A549 (cell line): ENCODE results near the gene STOX2. TPM values are rescaled to one million over a fixed set of nuclear protein-coding genes. Genes with fewer than 3 reads are reported as not detected.

Experiments
- ATAC-seq, 2 experiments: fragments of 200-7000 bp in 1 of 2; fragments of >200 bp in 1 of 2; cut with Nextera tagmentation in 1 of 2; cut with Tn5 transposase in 1 of 2; 3 replicates each; pipeline versions ENCODE4 v1.8.0 to v1.9.1; 2018 to 2020; ENCODE audit warnings: mild to moderate bottlenecking in 1 of 2, moderate library complexity in 1 of 2
- CTCF ChIA-PET: fragments of 300-600 bp; sonication (Branson Sonifier 250); formaldehyde crosslinking; extraction: SDS; loops from one replicate; lab custom pipeline; 2021; ENCODE audit warnings: antibody characterized with exemption, inconsistent platforms; lab: Yijun Ruan, JAX
- POLR2A ChIA-PET: fragments of 350-600 bp; formaldehyde crosslinking; extraction: SDS; loops from one replicate; lab custom pipeline; 2021; ENCODE audit warnings: antibody characterized with exemption, inconsistent platforms; lab: Yijun Ruan, JAX
- DNase-seq, 2 experiments: peaks; one replicate each; pipeline versions ENCODE4 v3.0.0 to v3.0.0-alpha.2; 2011 to 2016; ENCODE audit warnings: low read depth in 1 of 2, low spot score in 1 of 2
- FAIRE-seq: peaks from 2 replicates; lab custom pipeline; 2011; peaks lifted over from hg19 to GRCh38; lab: Jason Lieb, UNC
- H3K27ac ChIP-seq, 2 experiments: fragments of >200 bp; sonication (Bioruptor Twin); formaldehyde crosslinking; 3 replicates each; pipeline ENCODE4 v1.5.1; 2016 to 2017
- H3K4me1 ChIP-seq: fragments of >200 bp; sonication (Bioruptor Twin); formaldehyde crosslinking; 3 replicates; pipeline ENCODE4 v1.6.1; 2016
- H3K4me2 ChIP-seq: fragments of >200 bp; sonication (Bioruptor Twin); formaldehyde crosslinking; 3 replicates; pipeline ENCODE4 v1.6.1; 2016
- H3K4me3 ChIP-seq: fragments of >200 bp; sonication (Bioruptor Twin); formaldehyde crosslinking; 3 replicates; pipeline ENCODE4 v1.5.1; 2016
- H3K9me3 ChIP-seq: fragments of >200 bp; sonication (Bioruptor Twin); formaldehyde crosslinking; 3 replicates; pipeline ENCODE4 v1.6.1; 2016
- BCL3 ChIP-seq: fragments of >200 bp; sonication (Bioruptor Twin); formaldehyde crosslinking; IDR thresholded peaks from 3 replicates; pipeline ENCODE4 v1.6.1; 2016
- BHLHE40 ChIP-seq: IDR thresholded peaks from 2 replicates; pipeline ENCODE4 v1.6.1; 2012; ENCODE audit warnings: low read depth, low read length, inconsistent platforms
- CBX8 ChIP-seq: fragments of 200-600 bp; sonication (generic); IDR thresholded peaks from 2 replicates; pipeline ENCODE4 v1.6.1; 2016
- CEBPB ChIP-seq, 2 experiments: fragments of >200 bp in 1 of 2; sonication (Bioruptor Twin) in 1 of 2; formaldehyde crosslinking in 1 of 2; IDR thresholded peaks; 2 replicates each; pipeline ENCODE4 v1.6.1; 2012 to 2016
- EHF ChIP-seq: fragments of 250-450 bp; sonication (Bioruptor Pico); IDR thresholded peaks from 2 replicates; pipeline ENCODE4 v1.5.0; 2020; ENCODE audit warnings: mild to moderate bottlenecking
- ESRRA ChIP-seq: fragments of 150-350 bp; IDR thresholded peaks from 2 replicates; pipeline ENCODE4 v1.6.1; 2014; ENCODE audit warnings: mild to moderate bottlenecking, low read length, borderline replicate concordance
- FOSL2 ChIP-seq, 2 experiments: fragments of 450-650 bp in 1 of 2; fragments of >200 bp in 1 of 2; sonication (Bioruptor Twin) in 1 of 2; formaldehyde crosslinking; IDR thresholded peaks; 2 replicates each; pipeline versions ENCODE4 v1.5.0 to v1.6.1; 2016 to 2020; ENCODE audit warnings: mild to moderate bottlenecking in 1 of 2, moderate library complexity in 1 of 2
- GATA3 ChIP-seq: IDR thresholded peaks from 2 replicates; pipeline ENCODE4 v1.6.1; 2012; ENCODE audit warnings: borderline replicate concordance
- HDAC2 ChIP-seq: fragments of 200-600 bp; sonication (generic); IDR thresholded peaks from 2 replicates; pipeline ENCODE4 v1.6.1; 2016
- HES2 ChIP-seq: fragments of >200 bp; sonication (Bioruptor Twin); formaldehyde crosslinking; IDR thresholded peaks from 2 replicates; pipeline ENCODE4 v1.6.1; 2016
- HEYL ChIP-seq: fragments of 250-450 bp; sonication (Bioruptor Pico); IDR thresholded peaks from 2 replicates; pipeline ENCODE4 v1.8.0; 2021; ENCODE audit warnings: mild to moderate bottlenecking, moderate library complexity
- HMGXB4 ChIP-seq: fragments of 250-450 bp; sonication (Bioruptor Pico); IDR thresholded peaks from 2 replicates; pipeline ENCODE4 v1.5.0; 2021; ENCODE audit warnings: mild to moderate bottlenecking, moderate library complexity, borderline replicate concordance
- HOXB13 ChIP-seq: fragments of 250-450 bp; sonication (Bioruptor Pico); IDR thresholded peaks from 2 replicates; pipeline ENCODE4 v1.5.0; 2020; ENCODE audit warnings: low read depth, mild to moderate bottlenecking, moderate library complexity
- HOXB5 ChIP-seq: fragments of 250-450 bp; sonication (Bioruptor Pico); IDR thresholded peaks from 2 replicates; pipeline ENCODE4 v1.5.0; 2020; ENCODE audit warnings: mild to moderate bottlenecking, moderate library complexity
- JUN ChIP-seq, 2 experiments: fragments of >200 bp; sonication (Bioruptor Twin); formaldehyde crosslinking; IDR thresholded peaks; 2 replicates in 1 of 2; 3 replicates in 1 of 2; pipeline ENCODE4 v1.6.1; 2016 to 2017
- KDM5A ChIP-seq: fragments of 200-600 bp; sonication (generic); IDR thresholded peaks from 2 replicates; pipeline ENCODE4 v1.6.1; 2016; ENCODE audit warnings: antibody characterized with exemption, mild to moderate bottlenecking
- MAFK ChIP-seq: fragments of 450-650 bp; IDR thresholded peaks from 2 replicates; pipeline ENCODE4 v1.6.1; 2014; ENCODE audit not compliant: partially characterized antibody
- MAZ ChIP-seq: fragments of 150-350 bp; IDR thresholded peaks from 2 replicates; pipeline ENCODE4 v1.6.1; 2014; ENCODE audit warnings: antibody characterized with exemption, low read depth, low read length, borderline replicate concordance
- MYC ChIP-seq: IDR thresholded peaks from 2 replicates; pipeline ENCODE4 v1.6.1; 2012; ENCODE audit warnings: mild to moderate bottlenecking, inconsistent platforms, low read length, improper control_type of control experiment, borderline replicate concordance
- POLR2A ChIP-seq: IDR thresholded peaks from 2 replicates; pipeline ENCODE4 v1.6.1; 2012; ENCODE audit warnings: mild to moderate bottlenecking, low read length
- POLR2AphosphoS2 ChIP-seq: conservative IDR thresholded peaks from 2 replicates; pipeline ENCODE4 v1.6.1; 2012; ENCODE audit warnings: low read length, improper control_type of control experiment, inconsistent platforms
- RNF2 ChIP-seq: fragments of 200-600 bp; sonication (generic); IDR thresholded peaks from 2 replicates; pipeline ENCODE4 v1.6.1; 2016; ENCODE audit warnings: low read depth, mild to moderate bottlenecking, antibody characterized with exemption, moderate library complexity, borderline replicate concordance
- SMC3 ChIP-seq: fragments of >200 bp; sonication (Bioruptor Twin); formaldehyde crosslinking; IDR thresholded peaks from 3 replicates; pipeline ENCODE4 v1.6.1; 2018; ENCODE audit warnings: inconsistent platforms
- SREBF2 ChIP-seq: fragments of 450-650 bp; IDR thresholded peaks from 2 replicates; pipeline ENCODE4 v1.6.1; 2014; ENCODE audit warnings: mild to moderate bottlenecking, moderate library complexity
- TFCP2L1 ChIP-seq: fragments of 250-450 bp; sonication (Bioruptor Pico); IDR thresholded peaks from 2 replicates; pipeline ENCODE4 v1.5.0; 2021; ENCODE audit warnings: mild to moderate bottlenecking
- TP53 ChIP-seq: fragments of 250-450 bp; sonication (Bioruptor Pico); IDR thresholded peaks from 2 replicates; pipeline ENCODE4 v1.5.0; 2021; ENCODE audit warnings: mild to moderate bottlenecking, moderate library complexity
- ZC3H11A ChIP-seq: fragments of 450-650 bp; IDR thresholded peaks from 2 replicates; pipeline ENCODE4 v1.6.1; 2014; ENCODE audit warnings: antibody characterized with exemption, mild to moderate bottlenecking
- ZFP36 ChIP-seq: fragments of 450-650 bp; IDR thresholded peaks from 2 replicates; pipeline ENCODE4 v1.6.1; 2014; ENCODE audit warnings: borderline replicate concordance; ENCODE audit not compliant: partially characterized antibody
- ZSCAN20 ChIP-seq: fragments of 250-450 bp; sonication (Bioruptor Pico); IDR thresholded peaks from 2 replicates; pipeline ENCODE4 v1.8.0; 2022; ENCODE audit warnings: mild to moderate bottlenecking, moderate library complexity
- WGBS: methylation state at CpG from one replicate; pipeline ENCODE4 v1.1.6; 2017; ENCODE audit errors: missing lambda C conversion rate; 5-methylcytosine and 5-hydroxymethylcytosine counted together
- polyA plus RNA-seq, 4 experiments: library from polyadenylated mRNA; depleted of rRNA in 3 of 4; stranded (reverse); fragments of >200 nt; fragmentation: RNase III in 1 of 4; extraction: RNeasy Plus Mini Kit Qiagen cat#74134 plus additional on column Dnase treatment in 1 of 4; gene quantifications; 2 replicates in 3 of 4; 3 replicates in 1 of 4; pipeline ENCODE4 v1.2.3, GENCODE V29; 2011 to 2017
- TF ChIP-seq, protein P1 (sequence below): fragments of >200 bp; sonication (Bioruptor Twin); formaldehyde crosslinking; IDR thresholded peaks from 3 replicates; pipeline ENCODE4 v1.5.1; 2016

STOX2 gene
- polyA plus RNA-seq, 2 of the 4 experiments (the other 2 are of a cell fraction): 2.7 to 5.2 TPM

- Histone ChIP-seq H3K9me3 (no peaks in the 10 kb centered on the region), H3K4me1 (no peaks in the 10 kb centered on the region), H3K4me2 (no peak overlapping the region)
- CTCF ChIA-PET: interaction anchor here (1.1 kb wide), 1 partner anchor 19 kb away, joined by 4 read pairs; no protein-coding TSS in a partner anchor
- 15% methylated on average over 3 of the region's 5 CpGs for WGBS
- TF ChIP-seq RNF2 (no peak), ZFP36 (no peak), HOXB5 (CRISPR knock-in tag) (no peak), MYC (no peak), FOSL2 (IDR thresholded peaks at IDR 0.05) (no peak), FOSL2 (CRISPR knock-in tag; IDR thresholded peaks at IDR 0.05) (no peak)
- TF ChIP-seq, all 56 proteins: peak for 0
- no peak for FAIRE-seq
- Histone ChIP-seq H3K27ac (no peak overlapping the region), H3K4me3 (no peak overlapping the region)
- no peak for DNase-seq
- POLR2A ChIA-PET: no interaction called here
- no peak for ATAC-seq
These were observed 16.5 kb upstream of the STOX2 start for GRCh38 chr4:183888564-183888963.

GRCh38 chr4:183889190-183889589, 15.9 kb upstream of the STOX2 start:
- ChIA-PET CTCF (no interaction called here), POLR2A (no interaction called here)
- no peak overlapping the region for H3K4me2 ChIP-seq
- ATAC-seq: no peak
- DNase-seq: no peak
- H3K9me3 ChIP-seq: no peaks in the 10 kb centered on the region
- H3K4me3 ChIP-seq: no peak overlapping the region
- FAIRE-seq: no peak
- no peaks in the 10 kb centered on the region for H3K4me1 ChIP-seq
- no peak overlapping the region for H3K27ac ChIP-seq
- WGBS: 65% methylated on average over 4 of the region's 5 CpGs
- TF ChIP-seq TFCP2L1: no peak
- no peak for TF ChIP-seq POLR2A
- TF ChIP-seq ZC3H11A: no peak
- no peak for TF ChIP-seq HDAC2
- TF ChIP-seq BCL3: no peak
- TF ChIP-seq CEBPB (IDR thresholded peaks at IDR 0.05): no peak
- TF ChIP-seq SMC3: no peak
- TF ChIP-seq HEYL (CRISPR knock-in tag): no peak
- TF ChIP-seq HOXB13 (CRISPR knock-in tag): no peak
- no peak for TF ChIP-seq ESRRA
- no peak for TF ChIP-seq JUN (IDR thresholded peaks at IDR 0.05)
- TF ChIP-seq SREBF2: no peak
- no peak for TF ChIP-seq GATA3
- no peak for TF ChIP-seq MAZ
- no peak for TF ChIP-seq EHF (CRISPR knock-in tag)
- no peak for TF ChIP-seq TP53 (CRISPR knock-in tag)
- TF ChIP-seq MYC: no peak
- TF ChIP-seq, all 56 proteins: peak for 0

DNA sequence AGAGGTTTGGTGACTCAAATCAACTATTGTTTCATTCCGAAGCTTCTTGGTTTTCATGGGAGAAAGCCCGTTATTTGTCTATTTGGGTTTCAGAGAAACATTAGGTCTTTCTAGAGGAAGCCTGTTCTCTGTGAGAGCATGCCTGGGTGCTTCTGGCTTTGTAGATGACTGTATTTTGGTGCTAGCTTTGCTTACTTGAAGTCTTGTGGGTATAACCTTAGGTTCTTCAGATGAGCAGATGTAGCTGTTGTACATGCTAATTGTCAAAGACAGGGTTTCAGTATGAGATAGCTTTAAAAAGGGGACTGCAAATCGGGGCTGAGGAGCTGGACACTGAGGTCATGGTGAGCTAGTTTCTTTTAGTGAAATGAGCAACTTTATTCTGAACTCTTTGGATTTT, 7.9 kb upstream of the STOX2 start:
- WGBS: 60% methylated on average over 3 of the region's 3 CpGs
- DNase-seq (no peak), ATAC-seq (no peak), FAIRE-seq (no peak)
- no peak overlapping the region for H3K4me3 ChIP-seq
- no peak overlapping the region for H3K27ac ChIP-seq
- CTCF ChIA-PET: no interaction called here
- no peak overlapping the region for H3K4me2 ChIP-seq
- TF ChIP-seq ZSCAN20 (CRISPR knock-in tag) (no peak), KDM5A (no peak)
- no peaks in the 10 kb centered on the region for H3K9me3 ChIP-seq
- POLR2A ChIA-PET: no interaction called here
- H3K4me1 ChIP-seq: no peaks in the 10 kb centered on the region

DNA sequence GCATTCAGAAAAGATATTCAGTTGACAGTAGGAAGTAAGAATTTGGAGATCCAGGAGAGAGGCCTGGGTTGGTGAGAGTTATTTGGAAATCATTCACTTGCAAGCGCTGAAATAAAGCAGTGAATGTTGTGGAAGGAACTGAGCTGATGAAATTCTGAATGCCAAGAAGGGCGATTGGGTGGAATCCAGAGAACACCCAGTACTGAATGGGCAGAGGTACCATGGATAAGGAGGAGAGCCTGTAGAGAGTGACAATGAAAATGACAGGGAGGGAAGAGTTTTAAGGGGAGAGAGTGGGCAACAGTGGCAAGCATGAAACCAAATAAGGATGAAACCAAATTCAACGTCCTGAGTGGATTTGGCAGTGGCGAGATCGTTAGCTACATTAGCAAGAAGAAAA, 6.7 kb upstream of the STOX2 start:
- Histone ChIP-seq H3K4me3 (no peak overlapping the region), H3K27ac (no peak overlapping the region), H3K4me2 (no peak overlapping the region), H3K9me3 (no peaks in the 10 kb centered on the region), H3K4me1 (no peaks in the 10 kb centered on the region)
- CTCF ChIA-PET: no interaction called here
- 56% methylated on average over 5 of the region's 5 CpGs for WGBS
- DNase-seq: no peak
- POLR2A ChIA-PET: no interaction called here
- no peak for ATAC-seq
- TF ChIP-seq, protein P1, sequence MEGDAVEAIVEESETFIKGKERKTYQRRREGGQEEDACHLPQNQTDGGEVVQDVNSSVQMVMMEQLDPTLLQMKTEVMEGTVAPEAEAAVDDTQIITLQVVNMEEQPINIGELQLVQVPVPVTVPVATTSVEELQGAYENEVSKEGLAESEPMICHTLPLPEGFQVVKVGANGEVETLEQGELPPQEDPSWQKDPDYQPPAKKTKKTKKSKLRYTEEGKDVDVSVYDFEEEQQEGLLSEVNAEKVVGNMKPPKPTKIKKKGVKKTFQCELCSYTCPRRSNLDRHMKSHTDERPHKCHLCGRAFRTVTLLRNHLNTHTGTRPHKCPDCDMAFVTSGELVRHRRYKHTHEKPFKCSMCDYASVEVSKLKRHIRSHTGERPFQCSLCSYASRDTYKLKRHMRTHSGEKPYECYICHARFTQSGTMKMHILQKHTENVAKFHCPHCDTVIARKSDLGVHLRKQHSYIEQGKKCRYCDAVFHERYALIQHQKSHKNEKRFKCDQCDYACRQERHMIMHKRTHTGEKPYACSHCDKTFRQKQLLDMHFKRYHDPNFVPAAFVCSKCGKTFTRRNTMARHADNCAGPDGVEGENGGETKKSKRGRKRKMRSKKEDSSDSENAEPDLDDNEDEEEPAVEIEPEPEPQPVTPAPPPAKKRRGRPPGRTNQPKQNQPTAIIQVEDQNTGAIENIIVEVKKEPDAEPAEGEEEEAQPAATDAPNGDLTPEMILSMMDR: no peak
- TF ChIP-seq HEYL (CRISPR knock-in tag) (no peak), FOSL2 (IDR thresholded peaks at IDR 0.05) (no peak), FOSL2 (CRISPR knock-in tag; IDR thresholded peaks at IDR 0.05) (no peak), HMGXB4 (CRISPR knock-in tag) (no peak), ZSCAN20 (CRISPR knock-in tag) (no peak), MAFK (no peak), CBX8 (no peak), TFCP2L1 (no peak), POLR2AphosphoS2 (no peak), BHLHE40 (no peak), HES2 (no peak)
- FAIRE-seq: no peak
